Fibroblast of villous mesenchyme (primary cell): ENCODE data around the gene GRIN3B. TPM values are rescaled to one million over a fixed set of nuclear protein-coding genes. Genes with fewer than 3 reads are reported as not detected.

Experiments used
- DNase-seq: peaks from one replicate; pipeline ENCODE4 v3.0.0-alpha.2; 2010; ENCODE audit warnings: low read depth
- H3K4me3 ChIP-seq: 2 replicates; pipeline ENCODE4 v1.5.1; 2011; ENCODE audit warnings: low read depth, mild to moderate bottlenecking, low read length
- CTCF ChIP-seq: IDR thresholded peaks from 2 replicates; pipeline ENCODE4 v1.5.1; 2012; ENCODE audit warnings: low read depth, mild to moderate bottlenecking, low read length; ENCODE audit not compliant: insufficient read depth
- small RNA-seq: library from RNA; depleted of rRNA; stranded (forward); fragments of <200 nt; gene quantifications from one replicate; pipeline ENCODE3, GENCODE V24; 2012
- total RNA-seq: library from RNA; depleted of rRNA; stranded (reverse); fragments of >200 nt; gene quantifications from 2 replicates; pipeline ENCODE4 v1.2.3, GENCODE V29; 2012

Gene GRIN3B
- total RNA-seq, 1 donor, result under 0.01 TPM

GRCh38 chr19:1054102-1055027 is 54.1 kb downstream of the GRIN3B start:
- TF ChIP-seq CTCF, result no peak
- no peak overlapping the region for H3K4me3 ChIP-seq
- no peak for DNase-seq

DNA sequence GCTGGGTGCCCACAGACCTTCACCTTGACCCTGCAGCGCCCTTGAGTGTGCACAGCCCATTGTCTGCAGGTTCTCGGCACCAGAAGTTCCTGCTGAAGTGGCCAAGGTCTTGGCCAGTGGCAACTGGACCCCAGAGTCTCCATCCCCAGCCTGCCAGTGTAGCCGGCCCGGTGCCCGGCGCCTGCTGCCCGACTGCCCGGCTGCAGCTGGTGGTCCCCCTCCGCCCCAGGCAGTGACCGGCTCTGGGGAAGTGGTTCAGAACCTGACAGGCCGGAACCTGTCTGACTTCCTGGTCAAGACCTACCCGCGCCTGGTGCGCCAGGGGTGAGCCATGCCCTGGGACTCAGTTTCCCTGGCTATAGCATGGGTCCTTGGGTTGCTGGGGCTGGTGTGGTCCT is 54.8 kb downstream of the GRIN3B start:
- no peak for TF ChIP-seq CTCF
- no peak for DNase-seq
- H3K4me3 ChIP-seq, result no peak overlapping the region

GRCh38 chr19:1055886-1056620 is 55.8 kb downstream of the GRIN3B start:
- no peak overlapping the region for H3K4me3 ChIP-seq
- TF ChIP-seq CTCF, result no peak
- DNase-seq, result no peak

DNA sequence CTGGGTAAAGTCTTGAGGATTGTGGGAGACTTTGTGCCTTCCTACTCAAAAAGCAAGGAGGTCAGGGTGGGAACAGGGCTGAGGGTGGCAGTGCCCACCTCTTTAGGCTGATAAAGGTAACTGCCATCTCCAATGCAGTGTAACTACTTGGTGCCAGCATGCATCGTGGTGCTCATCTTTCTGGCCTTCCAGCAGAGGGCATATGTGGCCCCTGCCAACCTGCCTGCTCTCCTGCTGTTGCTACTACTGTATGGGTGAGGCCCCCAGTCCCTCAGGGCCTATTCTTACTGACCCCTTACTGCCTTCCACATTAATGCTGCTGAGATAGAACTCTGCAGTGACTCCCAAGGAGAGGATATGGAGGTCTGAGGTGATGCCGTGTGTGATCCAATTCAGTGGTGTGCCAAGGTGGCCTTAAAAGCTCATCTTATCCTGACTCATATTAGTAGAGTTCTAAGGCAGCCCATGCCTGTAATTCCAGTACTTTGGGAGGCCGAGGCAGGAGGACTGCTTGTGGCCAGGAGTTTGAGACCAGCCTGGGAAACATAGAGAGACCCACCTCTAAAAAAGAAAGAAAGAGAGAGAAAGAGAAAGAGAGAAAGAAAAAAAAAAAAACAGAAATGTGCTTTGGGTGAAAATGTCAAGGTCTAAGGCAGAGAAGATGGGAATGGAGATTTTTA is 57.1 kb downstream of the GRIN3B start:
- peak; percentile 41 for DNase-seq
- no peak for TF ChIP-seq CTCF
- H3K4me3 ChIP-seq, result no peak overlapping the region

DNA sequence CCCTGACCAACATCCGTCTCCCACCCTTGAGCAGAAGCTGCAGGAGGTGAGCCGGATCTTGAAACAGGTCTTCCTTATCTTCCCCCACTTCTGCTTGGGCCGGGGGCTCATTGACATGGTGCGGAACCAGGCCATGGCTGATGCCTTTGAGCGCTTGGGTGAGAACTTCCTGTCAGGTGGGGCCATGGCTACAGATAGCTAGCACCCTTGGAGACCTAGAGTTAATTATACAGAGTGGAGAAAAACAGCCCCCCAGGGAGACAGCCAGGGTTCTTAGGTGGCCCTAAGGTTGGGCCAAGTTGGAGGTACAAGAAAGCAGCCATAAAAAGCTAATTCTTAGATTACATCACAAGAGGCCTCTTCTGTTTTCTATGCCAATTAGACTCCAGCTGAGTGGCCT is 57.9 kb downstream of the GRIN3B start:
- no peak overlapping the region for H3K4me3 ChIP-seq
- no peak for TF ChIP-seq CTCF
- no peak for DNase-seq

Small RNAs within 50 kb of the gene (small RNA-seq; reads per million reads assigned to genes)
- gene RNU6-2, result 13.4 reads per million, percentile 92 among the genes with 10 or more reads in this experiment

Other genes starting within 250 kb of the GRIN3B start
- under 0.01 and 0.43 TPM in 2 replicates for gene MISP, start 249.3 kb upstream of the GRIN3B start, total RNA-seq
- 117 and 129 TPM in 2 replicates for gene PTBP1, start 203.0 kb upstream of the GRIN3B start, total RNA-seq
- under 0.01 and 0.86 TPM in 2 replicates for gene PLPPR3, start 178.5 kb upstream of the GRIN3B start, total RNA-seq
- gene AZU1, start 172.6 kb upstream of the GRIN3B start, total RNA-seq, result not detected in 2 replicates
- gene PRTN3, start 159.4 kb upstream of the GRIN3B start, total RNA-seq, result not detected in 2 replicates
- not detected in 2 replicates for gene ELANE, start 148.1 kb upstream of the GRIN3B start, total RNA-seq
- gene CFD, start 140.8 kb upstream of the GRIN3B start, total RNA-seq, result 3.9 TPM in 2 replicates
- gene MED16, start 107.2 kb upstream of the GRIN3B start, total RNA-seq, result 26.8 and 30.0 TPM in 2 replicates
- gene RNU6-9, start 106.9 kb upstream of the GRIN3B start, total RNA-seq, result not detected in 2 replicates
- gene R3HDM4, start 87.2 kb upstream of the GRIN3B start, total RNA-seq, result 26.3 and 31.6 TPM in 2 replicates
- gene KISS1R, start 83.1 kb upstream of the GRIN3B start, total RNA-seq, result not detected in 2 replicates
- 39.3 and 45.8 TPM in 2 replicates for gene ARID3A, start 74.4 kb upstream of the GRIN3B start, total RNA-seq
- gene WDR18, start 16.1 kb upstream of the GRIN3B start, total RNA-seq, result 49.7 and 77.3 TPM in 2 replicates
- 79.2 and 84.6 TPM in 2 replicates for gene TMEM259, start 20.7 kb downstream of the GRIN3B start, total RNA-seq
- gene RNU6-2, start 21.1 kb downstream of the GRIN3B start, total RNA-seq, result not detected in 2 replicates
- 508 and 544 TPM in 2 replicates for gene CNN2, start 26.2 kb downstream of the GRIN3B start, total RNA-seq
- gene ABCA7, start 39.7 kb downstream of the GRIN3B start, total RNA-seq, result 11.2 and 13.9 TPM in 2 replicates
- 0.43 and 0.97 TPM in 2 replicates for gene ARHGAP45, start 66.7 kb downstream of the GRIN3B start, total RNA-seq
- gene POLR2E, start 95.0 kb downstream of the GRIN3B start, total RNA-seq, result 69.5 and 71.2 TPM in 2 replicates
- 254 and 337 TPM in 2 replicates for gene GPX4, start 103.6 kb downstream of the GRIN3B start, total RNA-seq
- gene SBNO2, start 173.8 kb downstream of the GRIN3B start, total RNA-seq, result 69.5 and 69.9 TPM in 2 replicates
- 90.8 and 94.1 TPM in 2 replicates for gene STK11, start 205.4 kb downstream of the GRIN3B start, total RNA-seq
- gene CBARP, start 237.6 kb downstream of the GRIN3B start, total RNA-seq, result 5.8 and 6.0 TPM in 2 replicates
- gene ATP5F1D, start 241.3 kb downstream of the GRIN3B start, total RNA-seq, result 12.1 and 15.1 TPM in 2 replicates
- 14.2 and 15.5 TPM in 2 replicates for gene MIDN, start 248.2 kb downstream of the GRIN3B start, total RNA-seq